Neural crest cell (in vitro differentiated cells): ENCODE data around the gene OSGEP. TPM values are rescaled to one million over a fixed set of nuclear protein-coding genes. Genes with fewer than 3 reads are reported as not detected.

Experiments used
- DNase-seq: peaks from one replicate; pipeline ENCODE4 v3.0.0; 2021; ENCODE audit warnings: low read depth, mixed read lengths, low spot score
- H3K27ac Mint-ChIP-seq: one replicate; pipeline ENCODE4 v1.8.0; 2021; ENCODE audit warnings: mild to moderate bottlenecking, mixed read lengths; ENCODE audit not compliant: unreplicated experiment
- H3K27me3 Mint-ChIP-seq: 2 replicates; pipeline ENCODE4 v1.8.0; 2021; ENCODE audit warnings: low read depth, mild to moderate bottlenecking, mixed read lengths
- H3K36me3 Mint-ChIP-seq: 2 replicates; pipeline ENCODE4 v1.8.0; 2021; ENCODE audit warnings: low read depth, mild to moderate bottlenecking, mixed read lengths
- H3K4me1 Mint-ChIP-seq: 2 replicates; pipeline ENCODE4 v1.8.0; 2021; ENCODE audit warnings: mixed read lengths
- H3K4me3 Mint-ChIP-seq: one replicate; pipeline ENCODE4 v1.8.0; 2021; ENCODE audit warnings: mild to moderate bottlenecking, mixed read lengths
- H3K9me3 Mint-ChIP-seq: 2 replicates; pipeline ENCODE4 v1.8.0; 2021; ENCODE audit warnings: mixed read lengths
- CTCF ChIP-seq: fragments of 200-600 bp; sonication (generic); conservative IDR thresholded peaks from 2 replicates; pipeline ENCODE4 v1.5.0; 2021; ENCODE audit warnings: antibody characterized with exemption, mild to moderate bottlenecking
- total RNA-seq: library from RNA; stranded (reverse); gene quantifications from 2 replicates; pipeline ENCODE4 v1.2.1, GENCODE V29; 2021

Gene OSGEP
- total RNA-seq, 1 donor from 2014 or later, result 68.1 TPM

- Mint-ChIP-seq H3K4me3 (peak overlapping the region; percentile 97), H3K9me3 (no peaks in the 10 kb centered on the region), H3K27me3 (peaks cover 7% of the 10 kb centered on the region), H3K27ac (peak overlapping the region; percentile 98), H3K36me3 (peaks cover 19% of the 10 kb centered on the region), H3K4me1 (peaks cover 28% of the 10 kb centered on the region)
- no peak for DNase-seq
- TF ChIP-seq CTCF, result no peak
These were observed 15.4 kb upstream of the OSGEP start for GRCh38 chr14:20469890-20470602.

- peak; percentile 79 for DNase-seq
- peaks cover 13% of the 10 kb centered on the region for H3K36me3 Mint-ChIP-seq
- peak within 1 kb of the TSS; percentile 97 for H3K4me3 Mint-ChIP-seq
- H3K4me1 Mint-ChIP-seq, result peaks cover 28% of the 10 kb centered on the region
- H3K27me3 Mint-ChIP-seq, result peaks cover 11% of the 10 kb centered on the region
- peak within 1 kb of the TSS; percentile 98 for H3K27ac Mint-ChIP-seq
- no peak for TF ChIP-seq CTCF
- no peaks in the 10 kb centered on the region for H3K9me3 Mint-ChIP-seq
These were observed 14.8 kb upstream of the OSGEP start, which contains the start of gene PNP for GRCh38 chr14:20469242-20469889. TSS of gene PNP (plus strand) at chr14:20469406. CDS start at chr14:20469525, 119 bp downstream.

- DNase-seq, result no peak
- Mint-ChIP-seq H3K9me3 (no peaks in the 10 kb centered on the region), H3K4me1 (peaks cover 28% of the 10 kb centered on the region), H3K27ac (peak overlapping the region; percentile 98), H3K27me3 (peaks cover 11% of the 10 kb centered on the region), H3K36me3 (peaks cover 8% of the 10 kb centered on the region), H3K4me3 (peak overlapping the region; percentile 97)
- no peak for TF ChIP-seq CTCF
These were observed 14.2 kb upstream of the OSGEP start for GRCh38 chr14:20468764-20469241.

GRCh38 chr14:20461225-20462141 is 6.9 kb upstream of the OSGEP start, which contains the start of gene PIP4P1:
TSS of gene PIP4P1 (minus strand) at chr14:20461434. CDS start at chr14:20461325, 109 bp downstream.
- H3K27ac Mint-ChIP-seq, result peak within 1 kb of the TSS; percentile 29
- H3K4me3 Mint-ChIP-seq, result peak within 1 kb of the TSS; percentile 94
- peaks cover 8% of the 10 kb centered on the region for H3K36me3 Mint-ChIP-seq
- peak; percentile 94 for DNase-seq
- peaks cover 22% of the 10 kb centered on the region for H3K4me1 Mint-ChIP-seq
- no peak for TF ChIP-seq CTCF
- peaks cover 14% of the 10 kb centered on the region for H3K27me3 Mint-ChIP-seq
- peaks cover 3% of the 10 kb centered on the region for H3K9me3 Mint-ChIP-seq
